GM19238 (cell line): ENCODE data around the gene ST3GAL3.

ENCODE experiments used
- DNase-seq: peaks from one replicate; pipeline ENCODE4 v3.0.0; 2011; ENCODE audit warnings: low spot score; ENCODE audit not compliant: insufficient read length

Gene ST3GAL3

GRCh38 chr1:43847882-43848281 lies 140.5 kb downstream of the ST3GAL3 start:
- no peak for DNase-seq

GRCh38 chr1:43849670-43850069 lies 142.3 kb downstream of the ST3GAL3 start:
- no peak for DNase-seq

- no peak for DNase-seq
Measured at GRCh38 chr1:43850591-43851233, 143.4 kb downstream of the ST3GAL3 start.

GRCh38 chr1:43851561-43852338 lies 144.4 kb downstream of the ST3GAL3 start:
- no peak for DNase-seq

GRCh38 chr1:43853161-43853921 lies 146.0 kb downstream of the ST3GAL3 start:
- DNase-seq: no peak

GRCh38 chr1:43854473-43854872 lies 147.1 kb downstream of the ST3GAL3 start:
- DNase-seq: no peak

GRCh38 chr1:43856188-43856587 lies 148.9 kb downstream of the ST3GAL3 start:
- no peak for DNase-seq

GRCh38 chr1:43857163-43857562 lies 149.8 kb downstream of the ST3GAL3 start:
- DNase-seq: no peak

GRCh38 chr1:43858324-43858723 lies 151.0 kb downstream of the ST3GAL3 start:
- DNase-seq: no peak

- no peak for DNase-seq
Measured at GRCh38 chr1:43861337-43861736, 154.0 kb downstream of the ST3GAL3 start.

- no peak for DNase-seq
Measured at GRCh38 chr1:43861988-43862735, 154.8 kb downstream of the ST3GAL3 start.

GRCh38 chr1:43864111-43865045 lies 157.0 kb downstream of the ST3GAL3 start:
- no peak for DNase-seq

- DNase-seq: no peak
Measured at GRCh38 chr1:43866201-43866600, 158.9 kb downstream of the ST3GAL3 start.

- no peak for DNase-seq
Measured at GRCh38 chr1:43867976-43868740, 160.8 kb downstream of the ST3GAL3 start.

GRCh38 chr1:43868741-43869067 lies 161.4 kb downstream of the ST3GAL3 start:
- DNase-seq: no peak

- DNase-seq: no peak
Measured at GRCh38 chr1:43870306-43870705, 163.0 kb downstream of the ST3GAL3 start.

GRCh38 chr1:43871181-43871910 lies 164.0 kb downstream of the ST3GAL3 start:
- no peak for DNase-seq

- DNase-seq: no peak
Measured at GRCh38 chr1:43872280-43872679, 164.9 kb downstream of the ST3GAL3 start.

GRCh38 chr1:43873851-43874250 lies 166.5 kb downstream of the ST3GAL3 start:
- no peak for DNase-seq
